ENCODE measurements around the gene ECM2.

The ECM2 gene

GRCh38 chr9:92562461-92562967 lies 26.7 kb upstream of the ECM2 start:
- Histone ChIP-seq H3K9me3 (ENCODE audit: insufficient read depth, low read length) (no peaks in the 10 kb centered on the region), H3F3A (ENCODE audit: insufficient read depth) (no peaks in the 10 kb centered on the region), H3K4me2 (ENCODE audit: low read depth, low read length, poor library complexity, severe bottlenecking) (no peak overlapping the region), H3K9me2 (replicated peaks; ENCODE audit: insufficient read depth, low read length) (no peaks in the 10 kb centered on the region), H3K9ac (ENCODE audit: low read length) (no peak overlapping the region), H3K4me3 (ENCODE audit: insufficient read depth, low read length, poor library complexity, severe bottlenecking) (no peak overlapping the region), H3K36me3 (ENCODE audit: low read length) (peaks cover 2% of the 10 kb centered on the region; the same call in 1 of the 2 replicates), H3K27me3 (ENCODE audit: low read length) (no peaks in the 10 kb centered on the region), H4K20me1 (ENCODE audit: low read depth, low read length) (no peaks in the 10 kb centered on the region), H3K27ac (ENCODE audit: low read depth, low read length) (no peak overlapping the region), H2AFZ (ENCODE audit: low read depth, low read length, severe bottlenecking) (no peak overlapping the region), H3K79me2 (ENCODE audit: insufficient read depth, low read length) (no peaks in the 10 kb centered on the region)
- TF ChIP-seq EZH2phosphoT487 (conservative IDR thresholded peaks at IDR 0.05; ENCODE audit: low read length): no peak
- TF ChIP-seq, protein P1, sequence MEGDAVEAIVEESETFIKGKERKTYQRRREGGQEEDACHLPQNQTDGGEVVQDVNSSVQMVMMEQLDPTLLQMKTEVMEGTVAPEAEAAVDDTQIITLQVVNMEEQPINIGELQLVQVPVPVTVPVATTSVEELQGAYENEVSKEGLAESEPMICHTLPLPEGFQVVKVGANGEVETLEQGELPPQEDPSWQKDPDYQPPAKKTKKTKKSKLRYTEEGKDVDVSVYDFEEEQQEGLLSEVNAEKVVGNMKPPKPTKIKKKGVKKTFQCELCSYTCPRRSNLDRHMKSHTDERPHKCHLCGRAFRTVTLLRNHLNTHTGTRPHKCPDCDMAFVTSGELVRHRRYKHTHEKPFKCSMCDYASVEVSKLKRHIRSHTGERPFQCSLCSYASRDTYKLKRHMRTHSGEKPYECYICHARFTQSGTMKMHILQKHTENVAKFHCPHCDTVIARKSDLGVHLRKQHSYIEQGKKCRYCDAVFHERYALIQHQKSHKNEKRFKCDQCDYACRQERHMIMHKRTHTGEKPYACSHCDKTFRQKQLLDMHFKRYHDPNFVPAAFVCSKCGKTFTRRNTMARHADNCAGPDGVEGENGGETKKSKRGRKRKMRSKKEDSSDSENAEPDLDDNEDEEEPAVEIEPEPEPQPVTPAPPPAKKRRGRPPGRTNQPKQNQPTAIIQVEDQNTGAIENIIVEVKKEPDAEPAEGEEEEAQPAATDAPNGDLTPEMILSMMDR (IDR thresholded peaks at IDR 0.05; ENCODE audit: insufficient read depth, low read length, poor library complexity, severe bottlenecking): no peak

DNA sequence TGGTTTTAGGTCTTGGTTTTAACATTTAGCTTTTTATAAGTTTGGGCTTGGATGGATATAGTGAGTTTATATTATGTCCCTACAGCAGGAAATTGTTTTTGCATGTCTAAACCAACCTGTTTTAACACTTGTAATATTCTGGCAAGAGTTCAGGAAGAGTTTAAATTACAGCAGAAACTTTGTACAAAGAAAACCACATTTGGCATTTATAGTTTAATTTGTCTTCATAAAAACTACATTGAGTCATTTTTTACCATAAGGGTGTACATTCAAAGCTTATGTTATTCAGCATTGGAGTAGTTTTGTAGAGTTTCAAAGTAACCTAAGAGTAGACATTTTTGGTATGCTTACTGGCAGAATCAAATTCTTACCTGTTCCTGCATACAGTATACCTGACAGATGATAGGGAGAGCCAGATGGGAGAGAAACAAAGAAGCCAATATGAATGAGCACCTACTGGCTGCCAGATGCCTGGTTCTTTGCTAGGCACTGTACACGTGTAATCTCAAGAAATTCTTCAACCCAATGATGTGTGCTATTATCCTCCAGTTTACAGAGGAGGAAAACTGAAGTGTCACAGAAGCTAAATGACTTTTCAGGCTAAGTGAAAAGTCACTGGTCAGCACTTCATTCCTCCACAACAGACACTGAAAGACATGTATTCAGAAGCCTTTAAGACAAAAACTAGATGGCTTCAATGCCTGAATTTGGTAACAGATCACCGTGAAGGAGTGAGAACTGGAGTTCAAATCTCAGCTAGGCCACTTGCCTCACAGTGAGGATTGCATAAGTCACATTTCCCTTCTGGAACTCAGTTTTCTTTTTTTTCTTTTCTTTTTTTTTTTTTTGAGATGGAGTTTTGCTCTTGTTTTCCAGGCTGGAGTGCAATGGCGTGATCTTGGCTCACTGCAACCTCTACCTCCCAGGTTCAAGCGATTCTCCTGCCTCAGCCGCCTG lies 25.9 kb upstream of the ECM2 start:
- H3K9ac ChIP-seq (ENCODE audit: low read length): no peak overlapping the region
- H3K9me2 ChIP-seq (replicated peaks; ENCODE audit: insufficient read depth, low read length): no peaks in the 10 kb centered on the region
- H3K36me3 ChIP-seq (ENCODE audit: low read length): no peaks in the 10 kb centered on the region
- no peak overlapping the region for H3K4me3 ChIP-seq (ENCODE audit: insufficient read depth, low read length, poor library complexity, severe bottlenecking)
- no peak overlapping the region for H3K4me2 ChIP-seq (ENCODE audit: low read depth, low read length, poor library complexity, severe bottlenecking)
- H3K9me3 ChIP-seq (ENCODE audit: insufficient read depth, low read length): no peaks in the 10 kb centered on the region
- no peaks in the 10 kb centered on the region for H3K27me3 ChIP-seq (ENCODE audit: low read length)
- no peaks in the 10 kb centered on the region for H3K79me2 ChIP-seq (ENCODE audit: insufficient read depth, low read length)
- H4K20me1 ChIP-seq (ENCODE audit: low read depth, low read length): no peaks in the 10 kb centered on the region
- H3K27ac ChIP-seq (ENCODE audit: low read depth, low read length): no peak overlapping the region
- TF ChIP-seq, protein P1 (IDR thresholded peaks at IDR 0.05; ENCODE audit: insufficient read depth, low read length, poor library complexity, severe bottlenecking): no peak
- TF ChIP-seq EZH2phosphoT487 (conservative IDR thresholded peaks at IDR 0.05; ENCODE audit: low read length): no peak
- no peak overlapping the region for H2AFZ ChIP-seq (ENCODE audit: low read depth, low read length, severe bottlenecking)
- no peaks in the 10 kb centered on the region for H3F3A ChIP-seq (ENCODE audit: insufficient read depth)

DNA sequence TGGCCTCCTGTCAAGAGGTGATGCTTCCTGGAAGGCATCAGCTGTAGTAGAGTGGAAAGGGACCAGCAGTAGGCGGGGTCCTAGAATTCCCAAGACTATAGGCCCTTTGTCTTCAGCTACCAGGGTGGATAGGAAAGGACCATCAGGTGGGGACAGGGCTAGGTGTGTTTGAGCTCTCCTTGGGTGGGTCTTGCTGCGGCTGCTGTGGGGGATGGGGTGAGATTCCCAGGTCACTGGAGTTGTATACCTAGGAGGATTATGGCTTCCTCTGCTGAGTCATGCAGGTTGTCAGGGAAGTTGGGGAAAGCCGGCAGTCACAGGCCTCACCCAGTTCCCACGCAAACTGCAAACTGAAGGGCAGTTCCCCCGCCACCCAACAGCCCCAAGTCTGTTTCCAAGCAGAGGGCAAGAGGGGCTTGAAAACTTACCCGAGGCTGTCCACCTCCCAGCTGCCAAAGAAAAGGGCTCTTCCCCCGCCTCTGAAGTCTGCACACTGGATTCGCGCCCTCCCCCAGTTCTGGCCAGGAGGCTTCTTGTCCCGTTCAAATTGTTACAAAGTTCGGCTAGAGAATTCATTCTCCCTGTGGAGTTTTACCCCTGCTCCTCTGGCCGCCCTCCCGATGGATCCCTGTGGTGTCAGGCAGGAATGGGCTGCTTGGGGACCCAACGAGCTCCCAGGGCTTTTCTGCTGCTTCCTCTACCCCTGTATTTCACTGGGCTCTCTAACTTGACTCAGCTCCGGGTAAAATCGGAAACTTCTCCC lies 23.0 kb upstream of the ECM2 start:
- H3K36me3 ChIP-seq (ENCODE audit: low read length): no peaks in the 10 kb centered on the region
- H3K9me2 ChIP-seq (replicated peaks; ENCODE audit: insufficient read depth, low read length): no peaks in the 10 kb centered on the region

More for the DNA sequence above, 23.0 kb upstream of the ECM2 start:
- no peak overlapping the region for H3K27ac ChIP-seq (ENCODE audit: low read depth, low read length)
- H4K20me1 ChIP-seq (ENCODE audit: low read depth, low read length): no peaks in the 10 kb centered on the region
- H2AFZ ChIP-seq (ENCODE audit: low read depth, low read length, severe bottlenecking): no peak overlapping the region
- no peaks in the 10 kb centered on the region for H3K9me3 ChIP-seq (ENCODE audit: insufficient read depth, low read length)
- no peak overlapping the region for H3K9ac ChIP-seq (ENCODE audit: low read length)
- no peak overlapping the region for H3K4me2 ChIP-seq (ENCODE audit: low read depth, low read length, poor library complexity, severe bottlenecking)
- TF ChIP-seq EZH2phosphoT487 (conservative IDR thresholded peaks at IDR 0.05; ENCODE audit: low read length): no peak
- TF ChIP-seq, protein P1 (IDR thresholded peaks at IDR 0.05; ENCODE audit: insufficient read depth, low read length, poor library complexity, severe bottlenecking): no peak
- no peaks in the 10 kb centered on the region for H3K27me3 ChIP-seq (ENCODE audit: low read length)
- no peak overlapping the region for H3K4me3 ChIP-seq (ENCODE audit: insufficient read depth, low read length, poor library complexity, severe bottlenecking)
- no peaks in the 10 kb centered on the region for H3F3A ChIP-seq (ENCODE audit: insufficient read depth)
- no peaks in the 10 kb centered on the region for H3K79me2 ChIP-seq (ENCODE audit: insufficient read depth, low read length)

Data from SU-DHL-6 (cell line).